Testis (tissue), 3 donors: ENCODE data around the gene CA12. TPM values are rescaled to one million over a fixed set of nuclear protein-coding genes. Genes with fewer than 3 reads are reported as not detected.

Source experiments
- DNase-seq: peaks from one replicate; pipeline ENCODE4 v3.0.0-alpha.2; 2019
- H3K27ac ChIP-seq, 2 donors: fragments of 200-600 bp; sonication (generic); one replicate each; pipeline ENCODE4 v1.5.1; 2019
- H3K27me3 ChIP-seq: fragments of 200-600 bp; sonication (generic); one replicate; pipeline ENCODE4 v1.5.1; 2019
- H3K36me3 ChIP-seq: fragments of 200-600 bp; sonication (generic); one replicate; pipeline ENCODE4 v1.5.1; 2017; ENCODE audit warnings: low read depth; ENCODE audit errors: missing control alignments
- H3K4me1 ChIP-seq: fragments of 200-600 bp; sonication (generic); one replicate; pipeline ENCODE4 v1.5.1; 2019
- H3K4me3 ChIP-seq, 2 donors: fragments of 200-600 bp; sonication (generic); one replicate each; pipeline ENCODE4 v1.5.1; 2017 to 2019
- H3K9me3 ChIP-seq: fragments of 200-600 bp; sonication (generic); one replicate; pipeline ENCODE4 v1.5.1; 2017
- CTCF ChIP-seq, 3 experiments: fragments of 450-650 bp in 2 of 3; fragments of 200-600 bp in 1 of 3; sonication (generic) in 1 of 3; IDR thresholded peaks; one replicate each; pipeline ENCODE4 v1.5.1; 2016 to 2019; ENCODE audit warnings: antibody characterized with exemption in 3 of 3, mild to moderate bottlenecking in 2 of 3, moderate library complexity in 1 of 3
- POLR2A ChIP-seq: fragments of 450-650 bp; IDR thresholded peaks from one replicate; pipeline ENCODE4 v1.6.1; 2017; ENCODE audit warnings: antibody characterized with exemption, mild to moderate bottlenecking, moderate library complexity
- WGBS, 2 donors: methylation state at CpG; one replicate each; pipeline ENCODE4 v1.1.5; 2018; 5-methylcytosine and 5-hydroxymethylcytosine counted together
- intact Hi-C: fragments of 100-400 bp; cut with DNase I; formaldehyde crosslinking; loops from one replicate; pipeline ENCODE4 v1.15.1; 2023; ENCODE audit warnings: low total_unique reads
- polyA plus RNA-seq: library from polyadenylated mRNA; stranded (reverse); fragments of 350-450 nt; fragmentation: Illumina TruSeq; extraction: RNeasy Lipid Tissue Mini Kit (QIAGEN cat#74804); gene quantifications from one replicate; pipeline ENCODE4 v1.2.3, GENCODE V29; 2014; ENCODE audit warnings: low read depth, low replicate concordance; ENCODE audit not compliant: insufficient read depth
- total RNA-seq, 2 donors: library from RNA; depleted of rRNA; stranded (reverse); fragments of >200 nt; gene quantifications; one replicate each; pipeline ENCODE4 v1.2.3, GENCODE V29; 2016

The CA12 gene
- total and polyA plus RNA-seq, 3 donors from 2014 or later, result 0.55 to 8.0 (median 0.68) TPM

- Histone ChIP-seq H3K36me3 (no peaks in the 10 kb centered on the region), H3K4me3 (no peak overlapping the region), H3K27me3 (no peaks in the 10 kb centered on the region), H3K9me3 (no peaks in the 10 kb centered on the region), H3K4me1 (no peaks in the 10 kb centered on the region), H3K27ac (no peak overlapping the region)
- no peak for DNase-seq
- TF ChIP-seq CTCF (IDR thresholded peaks at IDR 0.05) (no peak), POLR2A (no peak)
- 51 to 76% methylated on average over 5 of the region's 5 CpGs for WGBS, 2 donors
- intact Hi-C loops, result no loop called here
These were observed 26.0 kb upstream of the CA12 start for GRCh38 chr15:63407612-63408011.

GRCh38 chr15:63405683-63406390 is 24.2 kb upstream of the CA12 start:
- Histone ChIP-seq H3K27ac (no peak overlapping the region), H3K36me3 (no peaks in the 10 kb centered on the region), H3K9me3 (no peaks in the 10 kb centered on the region), H3K27me3 (no peaks in the 10 kb centered on the region), H3K4me1 (no peaks in the 10 kb centered on the region), H3K4me3 (no peak overlapping the region)
- DNase-seq, result no peak
- WGBS, 2 donors, result 86 to 88% methylated on average over 9 of the region's 9 CpGs
- TF ChIP-seq POLR2A, result no peak
- TF ChIP-seq CTCF (IDR thresholded peaks at IDR 0.05), result no peak
- intact Hi-C loops, result no loop called here

- DNase-seq, result no peak
- Histone ChIP-seq H3K4me1 (no peaks in the 10 kb centered on the region), H3K27ac (no peak overlapping the region), H3K4me3 (no peak overlapping the region), H3K36me3 (no peaks in the 10 kb centered on the region), H3K9me3 (no peaks in the 10 kb centered on the region), H3K27me3 (no peaks in the 10 kb centered on the region)
- intact Hi-C loops, result no loop called here
- TF ChIP-seq POLR2A, result no peak
- no peak for TF ChIP-seq CTCF (IDR thresholded peaks at IDR 0.05)
- WGBS, 2 donors, result 93 to 95% methylated on average over 5 of the region's 5 CpGs
These were observed 23.5 kb upstream of the CA12 start for GRCh38 chr15:63405159-63405558.

DNA sequence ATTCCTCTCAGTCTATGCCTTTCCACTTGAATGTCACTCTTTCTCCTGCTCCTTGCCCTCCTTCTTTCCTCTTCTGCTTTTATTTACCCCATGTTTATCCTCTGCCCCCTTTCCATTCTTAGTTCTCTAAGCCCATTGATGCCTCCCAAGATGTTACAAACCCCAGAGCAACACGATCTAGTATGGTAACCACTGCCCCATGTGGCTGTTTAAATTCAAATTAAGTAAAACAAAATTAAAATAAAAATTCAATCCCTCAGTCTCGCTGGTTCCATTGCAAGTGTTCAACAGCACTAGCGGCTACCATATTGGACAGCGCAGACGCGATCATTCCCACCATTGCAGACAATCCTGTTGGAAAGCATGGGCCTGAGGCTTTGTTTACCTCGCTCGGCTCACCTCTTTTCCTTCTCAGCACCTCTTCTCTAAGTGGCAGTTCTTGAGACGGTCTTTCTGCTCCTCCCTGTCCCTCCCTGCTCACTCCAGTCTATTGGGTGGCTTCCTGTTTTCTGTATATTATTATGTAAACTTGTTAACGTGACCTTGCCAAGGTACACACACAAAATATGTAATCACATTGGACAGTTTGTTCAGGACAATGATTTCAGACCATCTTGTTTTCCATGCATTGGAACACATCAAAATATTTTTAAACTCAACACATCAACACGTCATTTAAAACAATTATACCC is 21.8 kb upstream of the CA12 start:
- no peak overlapping the region for H3K27ac ChIP-seq
- H3K9me3 ChIP-seq, result no peaks in the 10 kb centered on the region
- no peaks in the 10 kb centered on the region for H3K27me3 ChIP-seq
- TF ChIP-seq POLR2A (no peak), CTCF (IDR thresholded peaks at IDR 0.05) (no peak)
- WGBS, 2 donors, result 79 to 82% methylated on average over 11 of the region's 11 CpGs
- no peaks in the 10 kb centered on the region for H3K4me1 ChIP-seq
- no peaks in the 10 kb centered on the region for H3K36me3 ChIP-seq
- DNase-seq, result no peak
- no peak overlapping the region for H3K4me3 ChIP-seq
- intact Hi-C loops, result no loop called here
